Fibroblast of lung (primary cell): ENCODE data around the gene CLCNKB. TPM values are rescaled to one million over a fixed set of nuclear protein-coding genes. Genes with fewer than 3 reads are reported as not detected.
A peak's percentile ranks its signal among the peaks of the same experiment; 100 is the strongest.
"Not testable (repeated sequence)": the region's sequence is repeated elsewhere in the genome, so short reads cannot be mapped to it uniquely, and the experiment has no call there.

Source experiments
- DNase-seq, 2 donors: peaks; one replicate each; pipeline versions ENCODE4 v3.0.0 to v3.0.0-alpha.2; 2010; ENCODE audit warnings: low read depth in 2 of 2
- H2AFZ ChIP-seq: 2 replicates; pipeline ENCODE4 v1.5.1; 2012; ENCODE audit warnings: low read length, control low read depth, inconsistent platforms
- H3K27ac ChIP-seq: 2 replicates; pipeline ENCODE4 v1.5.1; 2011; ENCODE audit warnings: low read length, control low read depth; ENCODE audit not compliant: insufficient read depth
- H3K27me3 ChIP-seq: 2 replicates; pipeline ENCODE4 v1.5.1; 2011; ENCODE audit warnings: mild to moderate bottlenecking, low read length; ENCODE audit not compliant: control insufficient read depth, insufficient read depth
- H3K36me3 ChIP-seq: 2 replicates; pipeline ENCODE4 v1.5.1; 2011; ENCODE audit warnings: low read length; ENCODE audit not compliant: control insufficient read depth, insufficient read depth
- H3K4me1 ChIP-seq: 2 replicates; pipeline ENCODE4 v1.5.1; 2011; ENCODE audit warnings: low read length; ENCODE audit not compliant: control insufficient read depth, insufficient read depth; ENCODE audit errors: extremely low read depth
- H3K4me2 ChIP-seq: 2 replicates; pipeline ENCODE4 v1.5.1; 2011; ENCODE audit warnings: low read length, control low read depth; ENCODE audit not compliant: insufficient read depth; ENCODE audit errors: extremely low read depth
- H3K4me3 ChIP-seq, 4 experiments: fragments of 200-600 bp in 1 of 4; sonication (generic) in 1 of 4; replicated peaks in 1 of 4; 2 replicates each; pipeline ENCODE4 v1.5.1; 2011 to 2016; ENCODE audit warnings: low read length in 4 of 4, low read depth in 3 of 4, mild to moderate bottlenecking in 3 of 4, control low read depth in 2 of 4, inconsistent platforms in 1 of 4, mixed read lengths in 1 of 4; ENCODE audit not compliant: insufficient read depth in 1 of 4; ENCODE audit errors: control extremely low read depth in 1 of 4
- H3K79me2 ChIP-seq: 2 replicates; pipeline ENCODE4 v1.5.1; 2012; ENCODE audit warnings: mild to moderate bottlenecking, low read length, inconsistent platforms; ENCODE audit not compliant: control insufficient read depth, insufficient read depth
- H3K9ac ChIP-seq: 2 replicates; pipeline ENCODE4 v1.5.1; 2011; ENCODE audit warnings: mild to moderate bottlenecking, low read length, control low read depth; ENCODE audit not compliant: insufficient read depth
- H3K9me3 ChIP-seq: 2 replicates; pipeline ENCODE4 v1.5.1; 2012; ENCODE audit warnings: low read depth, low read length; ENCODE audit not compliant: control insufficient read depth, insufficient read depth
- H4K20me1 ChIP-seq: 2 replicates; pipeline ENCODE4 v1.5.1; 2011; ENCODE audit warnings: low read length; ENCODE audit not compliant: control insufficient read depth, insufficient read depth; ENCODE audit errors: extremely low read depth
- CTCF ChIP-seq, 2 donors: IDR thresholded peaks in 1 of 2; conservative IDR thresholded peaks in 1 of 2; 1 replicate in 1 of 2; 2 replicates in 1 of 2; pipeline ENCODE4 v1.5.1; 2011 to 2012; ENCODE audit warnings: low read length in 2 of 2, control low read depth in 1 of 2, inconsistent platforms in 1 of 2, low read depth in 1 of 2, mild to moderate bottlenecking in 1 of 2
- EZH2 ChIP-seq: IDR thresholded peaks from 2 replicates; pipeline ENCODE4 v1.5.1; 2012; ENCODE audit warnings: low read length, control low read depth, mild to moderate bottlenecking; ENCODE audit errors: missing control alignments
- polyA plus RNA-seq, 2 donors: library from polyadenylated mRNA; depleted of rRNA in 1 of 2; stranded (reverse) in 1 of 2; unstranded in 1 of 2; fragments of >200 nt; gene quantifications; 2 replicates each; pipeline ENCODE4 v1.2.1, GENCODE V29; 2011 to 2012; ENCODE audit warnings: missing spikeins in 1 of 2
- total RNA-seq: library from RNA; depleted of rRNA; stranded (reverse); fragments of >200 nt; gene quantifications from 2 replicates; pipeline ENCODE4 v1.2.1, GENCODE V29; 2014

Gene CLCNKB
- total and polyA plus RNA-seq, 2 donors (not counting 1 experiment from before 2014, with no cell fraction given): 0.09 to 0.33 TPM

GRCh38 chr1:16042096-16042495, 1.5 kb upstream of the CLCNKB start:
- no peak overlapping the region for H3K27ac ChIP-seq
- H3K9me3 ChIP-seq: no peaks in the 10 kb centered on the region
- no peak for TF ChIP-seq EZH2
- peak in 1 of 2 donors; percentile 15 for TF ChIP-seq CTCF (conservative IDR thresholded peaks at IDR 0.05 in 1 of 2, IDR thresholded peaks at IDR 0.05 in 1 of 2; ENCODE audit: low read depth in 1 of 2, low read length in 2 of 2)
- H3K27me3 ChIP-seq: no peaks in the 10 kb centered on the region
- H3K79me2 ChIP-seq: no peaks in the 10 kb centered on the region
- no peak overlapping the region for H3K4me3 ChIP-seq
- H2AFZ ChIP-seq: no peak overlapping the region
- no peaks in the 10 kb centered on the region for H3K4me1 ChIP-seq
- no peaks in the 10 kb centered on the region for H3K36me3 ChIP-seq
- DNase-seq: no peak
- H4K20me1 ChIP-seq: no peaks in the 10 kb centered on the region
- H3K9ac ChIP-seq: no peak overlapping the region
- no peak overlapping the region for H3K4me2 ChIP-seq

DNA sequence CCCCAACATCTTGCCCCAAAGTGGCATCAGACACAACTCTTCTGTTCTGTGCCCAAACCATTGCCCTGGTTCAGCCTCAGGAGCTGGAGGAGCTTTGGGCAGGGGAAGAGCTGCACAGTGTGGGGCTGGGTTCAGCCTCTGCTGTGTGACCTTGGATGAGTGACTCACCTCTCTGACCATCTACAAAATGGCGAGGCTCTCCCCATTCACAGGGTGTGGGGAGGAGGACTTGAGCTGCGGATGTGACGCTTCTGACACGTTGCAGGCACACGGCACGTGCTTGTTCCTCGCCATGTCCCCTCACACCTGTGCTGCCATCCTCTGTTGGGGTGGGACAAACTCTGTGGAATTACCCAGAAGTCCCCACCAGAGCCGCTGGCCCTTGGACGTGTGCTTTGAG, 928 bp upstream of the CLCNKB start:
- not testable (repeated sequence) for H3K27ac ChIP-seq, H3K9me3 ChIP-seq, H3K4me2 ChIP-seq, H2AFZ ChIP-seq, H3K36me3 ChIP-seq, H3K4me3 ChIP-seq, H3K4me1 ChIP-seq, H3K79me2 ChIP-seq, H3K9ac ChIP-seq, DNase-seq, H4K20me1 ChIP-seq, H3K27me3 ChIP-seq

DNA sequence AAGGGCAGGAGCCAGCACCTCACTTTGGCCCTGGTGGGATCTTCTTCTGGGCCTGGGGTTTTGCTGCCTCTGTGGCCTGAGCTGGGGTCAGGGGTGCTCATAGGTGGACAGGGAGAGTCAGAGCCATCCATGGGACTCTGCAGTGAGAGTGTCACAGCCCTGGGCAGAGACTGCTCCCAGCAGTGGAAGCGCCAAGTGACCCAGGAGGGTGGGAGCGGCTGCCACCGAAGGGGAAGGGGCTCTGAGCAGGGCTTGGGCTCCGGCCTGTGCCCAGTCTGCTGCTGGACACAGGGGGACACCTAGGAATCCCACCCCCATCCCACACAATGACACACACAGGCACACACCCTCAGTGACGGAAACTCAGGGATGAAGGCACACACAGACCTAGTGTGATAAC, 368 bp downstream of the CLCNKB start:
- no peak overlapping the region for H3K27ac ChIP-seq
- no peaks in the 10 kb centered on the region for H3K4me1 ChIP-seq
- no peaks in the 10 kb centered on the region for H3K79me2 ChIP-seq
- H3K9ac ChIP-seq: no peak overlapping the region
- H3K27me3 ChIP-seq: no peaks in the 10 kb centered on the region
- TF ChIP-seq CTCF (conservative IDR thresholded peaks at IDR 0.05 in 1 of 2, IDR thresholded peaks at IDR 0.05 in 1 of 2; ENCODE audit: low read depth in 1 of 2, low read length in 2 of 2) (no peak), EZH2 (no peak)
- H4K20me1 ChIP-seq: no peaks in the 10 kb centered on the region
- no peak overlapping the region for H2AFZ ChIP-seq
- H3K36me3 ChIP-seq: no peaks in the 10 kb centered on the region
- no peak for DNase-seq
- no peak overlapping the region for H3K4me3 ChIP-seq
- H3K4me2 ChIP-seq: no peak overlapping the region
- no peaks in the 10 kb centered on the region for H3K9me3 ChIP-seq

DNA sequence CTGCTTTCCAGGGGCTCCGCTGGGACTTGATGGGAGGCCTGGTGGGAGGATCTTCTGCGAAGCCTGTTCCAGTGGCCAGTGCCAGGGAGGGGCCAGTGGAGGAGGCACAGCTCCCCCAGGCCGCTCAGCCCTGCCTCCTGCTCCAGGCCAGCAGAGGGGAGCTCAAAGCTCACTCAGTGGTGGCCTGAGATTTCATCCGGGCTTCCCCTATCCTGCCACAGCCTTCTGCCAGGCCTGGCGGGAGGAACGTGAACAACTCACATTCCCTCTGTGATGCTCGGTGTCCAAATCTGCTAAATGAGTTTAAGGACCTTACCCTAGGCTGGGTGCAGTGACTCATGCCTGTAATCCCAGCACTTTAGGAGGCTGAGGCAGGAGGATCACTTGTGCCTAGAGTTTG, 3.3 kb downstream of the CLCNKB start:
- H3K9ac ChIP-seq: no peak overlapping the region
- H3K4me2 ChIP-seq: no peak overlapping the region
- H3K36me3 ChIP-seq: no peaks in the 10 kb centered on the region
- H3K27ac ChIP-seq: no peak overlapping the region
- DNase-seq: peak; percentile 6 to 15
- TF ChIP-seq CTCF (conservative IDR thresholded peaks at IDR 0.05 in 1 of 2, IDR thresholded peaks at IDR 0.05 in 1 of 2; ENCODE audit: low read depth in 1 of 2, low read length in 2 of 2): no peak
- no peak for TF ChIP-seq EZH2
- no peaks in the 10 kb centered on the region for H3K79me2 ChIP-seq
- no peaks in the 10 kb centered on the region for H3K27me3 ChIP-seq
- H3K4me1 ChIP-seq: no peaks in the 10 kb centered on the region
- H2AFZ ChIP-seq: no peak overlapping the region
- H3K9me3 ChIP-seq: no peaks in the 10 kb centered on the region
- H4K20me1 ChIP-seq: no peaks in the 10 kb centered on the region
- H3K4me3 ChIP-seq: no peak overlapping the region
